ENCODE results near the gene FBXO40.
A peak's percentile ranks its signal among the peaks of the same experiment; 100 is the strongest.

Gene FBXO40

DNA sequence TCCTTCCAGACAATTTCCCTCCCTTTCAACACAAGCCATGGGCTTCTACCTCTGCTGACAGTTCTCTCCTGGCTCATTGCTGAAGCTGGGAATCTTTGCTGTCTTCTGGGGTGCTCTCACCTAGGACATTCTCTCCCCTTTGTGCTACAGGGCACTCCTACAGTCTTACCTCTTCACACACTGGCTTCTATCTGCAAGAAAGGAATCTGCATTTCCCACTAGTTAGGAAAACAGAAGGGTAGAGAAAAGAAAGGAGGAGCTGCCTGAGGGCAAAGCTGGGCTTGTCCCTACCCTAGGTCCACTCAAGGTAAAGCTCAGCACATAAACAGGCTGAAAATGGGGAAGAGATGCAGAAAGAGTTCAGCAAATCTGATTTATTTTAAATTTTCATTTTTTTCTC is 31.0 kb upstream of the FBXO40 start:
- H3K9ac ChIP-seq (ENCODE audit: low read depth, low read length, poor library complexity, severe bottlenecking): no peak overlapping the region

DNA sequence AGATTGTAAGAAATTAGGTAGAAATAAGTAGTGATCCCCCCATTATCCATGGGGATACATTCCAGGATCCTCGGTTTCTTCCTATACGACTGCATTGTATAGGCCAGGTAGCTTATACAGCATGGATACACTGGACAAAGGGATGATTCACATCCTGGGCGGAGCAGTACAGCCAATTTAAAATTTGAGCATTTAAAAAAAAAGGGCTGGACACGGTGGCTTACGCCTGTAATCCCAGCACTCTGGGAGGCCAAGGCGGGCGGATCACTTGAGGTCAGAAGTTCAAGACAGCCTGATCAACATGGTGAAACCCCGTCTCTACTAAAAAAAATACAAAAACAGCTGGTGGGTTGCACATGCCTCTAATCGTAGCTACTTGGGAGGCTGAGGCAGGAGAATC is 26.4 kb upstream of the FBXO40 start:
- no peaks in the 10 kb centered on the region for H3K79me2 ChIP-seq (ENCODE audit: insufficient read depth, low read length)
- no peaks in the 10 kb centered on the region for H3F3A ChIP-seq (ENCODE audit: low read depth)
- peaks cover 3% of the 10 kb centered on the region for H3K27me3 ChIP-seq (ENCODE audit: insufficient read depth, low read length, poor library complexity, severe bottlenecking)
- no peak overlapping the region for H3K4me2 ChIP-seq (ENCODE audit: low read depth, low read length, poor library complexity, severe bottlenecking)
- H4K20me1 ChIP-seq (ENCODE audit: insufficient read depth, low read length, poor library complexity, severe bottlenecking): no peaks in the 10 kb centered on the region
- H3K9me2 ChIP-seq (replicated peaks; ENCODE audit: low read depth, low read length): no peaks in the 10 kb centered on the region
- no peaks in the 10 kb centered on the region for H3K36me3 ChIP-seq (ENCODE audit: insufficient read depth, low read length)
- TF ChIP-seq, protein P1, sequence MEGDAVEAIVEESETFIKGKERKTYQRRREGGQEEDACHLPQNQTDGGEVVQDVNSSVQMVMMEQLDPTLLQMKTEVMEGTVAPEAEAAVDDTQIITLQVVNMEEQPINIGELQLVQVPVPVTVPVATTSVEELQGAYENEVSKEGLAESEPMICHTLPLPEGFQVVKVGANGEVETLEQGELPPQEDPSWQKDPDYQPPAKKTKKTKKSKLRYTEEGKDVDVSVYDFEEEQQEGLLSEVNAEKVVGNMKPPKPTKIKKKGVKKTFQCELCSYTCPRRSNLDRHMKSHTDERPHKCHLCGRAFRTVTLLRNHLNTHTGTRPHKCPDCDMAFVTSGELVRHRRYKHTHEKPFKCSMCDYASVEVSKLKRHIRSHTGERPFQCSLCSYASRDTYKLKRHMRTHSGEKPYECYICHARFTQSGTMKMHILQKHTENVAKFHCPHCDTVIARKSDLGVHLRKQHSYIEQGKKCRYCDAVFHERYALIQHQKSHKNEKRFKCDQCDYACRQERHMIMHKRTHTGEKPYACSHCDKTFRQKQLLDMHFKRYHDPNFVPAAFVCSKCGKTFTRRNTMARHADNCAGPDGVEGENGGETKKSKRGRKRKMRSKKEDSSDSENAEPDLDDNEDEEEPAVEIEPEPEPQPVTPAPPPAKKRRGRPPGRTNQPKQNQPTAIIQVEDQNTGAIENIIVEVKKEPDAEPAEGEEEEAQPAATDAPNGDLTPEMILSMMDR (conservative IDR thresholded peaks at IDR 0.05; ENCODE audit: low read length): no peak
- no peak for TF ChIP-seq EZH2phosphoT487 (IDR thresholded peaks at IDR 0.05; ENCODE audit: borderline replicate concordance)
- H3K4me1 ChIP-seq (ENCODE audit: insufficient read depth, low read length, poor library complexity, severe bottlenecking): no peaks in the 10 kb centered on the region
- no peak overlapping the region for H2AFZ ChIP-seq (ENCODE audit: low read length)
- H3K9me3 ChIP-seq (ENCODE audit: insufficient read depth, low read depth, low read length): no peaks in the 10 kb centered on the region
- no peak overlapping the region for H3K4me3 ChIP-seq (ENCODE audit: low read length, poor library complexity, severe bottlenecking)
- no peak overlapping the region for H3K9ac ChIP-seq (ENCODE audit: low read depth, low read length, poor library complexity, severe bottlenecking)

More for the DNA sequence above, 31.0 kb upstream of the FBXO40 start:
- TF ChIP-seq, protein P1 (conservative IDR thresholded peaks at IDR 0.05; ENCODE audit: low read length): no peak
- Histone ChIP-seq H3K79me2 (ENCODE audit: insufficient read depth, low read length) (no peaks in the 10 kb centered on the region), H3K9me2 (replicated peaks; ENCODE audit: low read depth, low read length) (no peaks in the 10 kb centered on the region), H3F3A (ENCODE audit: low read depth) (no peaks in the 10 kb centered on the region), H4K20me1 (ENCODE audit: insufficient read depth, low read length, poor library complexity, severe bottlenecking) (no peaks in the 10 kb centered on the region), H3K4me3 (ENCODE audit: low read length, poor library complexity, severe bottlenecking) (no peak overlapping the region), H3K9me3 (ENCODE audit: insufficient read depth, low read depth, low read length) (no peaks in the 10 kb centered on the region), H3K4me1 (ENCODE audit: insufficient read depth, low read length, poor library complexity, severe bottlenecking) (no peaks in the 10 kb centered on the region), H3K27me3 (ENCODE audit: insufficient read depth, low read length, poor library complexity, severe bottlenecking) (no peaks in the 10 kb centered on the region), H3K36me3 (ENCODE audit: insufficient read depth, low read length) (no peaks in the 10 kb centered on the region), H2AFZ (ENCODE audit: low read length) (no peak overlapping the region), H3K4me2 (ENCODE audit: low read depth, low read length, poor library complexity, severe bottlenecking) (no peak overlapping the region)

DNA sequence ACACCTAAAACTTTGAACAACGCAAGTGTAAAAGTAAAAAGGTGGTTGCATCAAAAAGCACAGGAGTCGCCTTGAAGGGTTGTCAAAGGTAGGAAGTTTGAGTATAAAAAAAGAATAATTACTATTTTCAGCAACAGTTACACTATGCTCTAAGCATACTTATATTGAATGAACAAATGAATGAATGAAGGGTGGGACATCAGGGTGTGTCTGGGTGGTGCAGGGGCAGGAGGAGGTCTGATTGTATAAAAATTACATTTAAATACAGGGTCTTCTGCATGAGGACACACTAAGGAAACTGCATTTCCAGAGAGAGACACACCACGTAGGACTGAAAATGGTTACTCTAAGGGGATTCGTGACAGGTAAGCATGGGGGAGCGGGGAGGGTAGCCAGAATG is 25.5 kb upstream of the FBXO40 start, which contains the start of gene ARGFX:
TSS of gene ARGFX (plus strand) at position 301 of the 400 bp plus-strand sequence. CDS start 2,765 bp downstream, outside the sequence.
- Histone ChIP-seq H2AFZ (ENCODE audit: low read length) (peak within 1 kb of the TSS; percentile 49; the same call in 1 of the 2 replicates), H3K4me1 (ENCODE audit: insufficient read depth, low read length, poor library complexity, severe bottlenecking) (no peaks in the 10 kb centered on the region), H3K4me2 (ENCODE audit: low read depth, low read length, poor library complexity, severe bottlenecking) (no peak within 1 kb of the TSS)

More for the DNA sequence above, 25.5 kb upstream of the FBXO40 start, which contains the start of gene ARGFX:
- TF ChIP-seq EZH2phosphoT487 (IDR thresholded peaks at IDR 0.05; ENCODE audit: borderline replicate concordance): no peak
- TF ChIP-seq, protein P1 (conservative IDR thresholded peaks at IDR 0.05; ENCODE audit: low read length): no peak
- no peak within 1 kb of the TSS for H3K9ac ChIP-seq (ENCODE audit: low read depth, low read length, poor library complexity, severe bottlenecking)
- H4K20me1 ChIP-seq (ENCODE audit: insufficient read depth, low read length, poor library complexity, severe bottlenecking): no peaks in the 10 kb centered on the region
- no peaks in the 10 kb centered on the region for H3F3A ChIP-seq (ENCODE audit: low read depth)
- no peaks in the 10 kb centered on the region for H3K9me3 ChIP-seq (ENCODE audit: insufficient read depth, low read depth, low read length)
- no peaks in the 10 kb centered on the region for H3K36me3 ChIP-seq (ENCODE audit: insufficient read depth, low read length)
- H3K79me2 ChIP-seq (ENCODE audit: insufficient read depth, low read length): no peaks in the 10 kb centered on the region
- H3K27me3 ChIP-seq (ENCODE audit: insufficient read depth, low read length, poor library complexity, severe bottlenecking): peaks cover 3% of the 10 kb centered on the region
- H3K9me2 ChIP-seq (replicated peaks; ENCODE audit: low read depth, low read length): no peaks in the 10 kb centered on the region
- H3K4me3 ChIP-seq (ENCODE audit: low read length, poor library complexity, severe bottlenecking): no peak within 1 kb of the TSS
